Mesenchymal stem cell (in vitro differentiated cells and primary cell): ENCODE data around the gene ECEL1.
"Not testable (repeated sequence)": the region's sequence is repeated elsewhere in the genome, so short reads cannot be mapped to it uniquely, and the experiment has no call there.

Experiments
- DNase-seq: peaks from one replicate; pipeline ENCODE4 v3.0.0-alpha.2; 2013
- H2AFZ ChIP-seq: one replicate; pipeline ENCODE4 v1.6.1; 2013; ENCODE audit warnings: low read depth, mild to moderate bottlenecking, control low read depth, inconsistent platforms, low read length, moderate library complexity
- H2AK5ac ChIP-seq: 2 replicates; pipeline ENCODE4 v1.6.1; 2013; ENCODE audit warnings: low read length, moderate library complexity, mild to moderate bottlenecking, inconsistent platforms; ENCODE audit not compliant: severe bottlenecking
- H2BK120ac ChIP-seq: one replicate; pipeline ENCODE4 v1.6.1; 2013; ENCODE audit warnings: low read depth, mild to moderate bottlenecking, inconsistent platforms, low read length, moderate library complexity
- H2BK12ac ChIP-seq, 2 experiments: one replicate each; pipeline ENCODE4 v1.6.1; 2013; ENCODE audit warnings: inconsistent platforms in 2 of 2, low read length in 2 of 2, mild to moderate bottlenecking in 2 of 2, moderate library complexity in 2 of 2, control low read depth in 1 of 2
- H2BK15ac ChIP-seq: one replicate; pipeline ENCODE4 v1.6.1; 2013; ENCODE audit warnings: mild to moderate bottlenecking, low read depth, inconsistent platforms; ENCODE audit not compliant: poor library complexity, severe bottlenecking
- H2BK5ac ChIP-seq: 2 replicates; pipeline ENCODE4 v1.6.1; 2013; ENCODE audit warnings: low read depth, mild to moderate bottlenecking, low read length, control low read depth, inconsistent platforms; ENCODE audit not compliant: poor library complexity, severe bottlenecking
- H3K14ac ChIP-seq, 2 experiments: one replicate each; pipeline ENCODE4 v1.6.1; 2013; ENCODE audit warnings: inconsistent platforms in 2 of 2, low read length in 2 of 2, control low read depth in 1 of 2, mild to moderate bottlenecking in 1 of 2, moderate library complexity in 1 of 2
- H3K18ac ChIP-seq, 2 experiments: one replicate each; pipeline ENCODE4 v1.6.1; 2013; ENCODE audit warnings: inconsistent platforms in 2 of 2, low read length in 2 of 2, control low read depth in 1 of 2, low read depth in 1 of 2, mild to moderate bottlenecking in 1 of 2
- H3K23ac ChIP-seq, 2 experiments: one replicate each; pipeline ENCODE4 v1.6.1; 2013; ENCODE audit warnings: inconsistent platforms in 2 of 2, low read length in 2 of 2, mild to moderate bottlenecking in 2 of 2, moderate library complexity in 2 of 2, control low read depth in 1 of 2
- H3K27ac ChIP-seq: 2 replicates; pipeline ENCODE4 v1.5.1; 2013; ENCODE audit warnings: mild to moderate bottlenecking, moderate library complexity, low read length, control low read depth, inconsistent platforms; ENCODE audit not compliant: poor library complexity, severe bottlenecking
- H3K27me3 ChIP-seq, 2 experiments: 2 replicates each; pipeline versions ENCODE4 v1.6.1 to v1.7.0; 2013; ENCODE audit warnings: low read length in 2 of 2, mild to moderate bottlenecking in 2 of 2, moderate library complexity in 2 of 2, control low read depth in 1 of 2, inconsistent platforms in 1 of 2; ENCODE audit not compliant: control insufficient read depth in 1 of 2, insufficient read depth in 1 of 2
- H3K36me3 ChIP-seq, 2 experiments: 2 replicates each; pipeline versions ENCODE4 v1.6.1 to v1.7.0; 2013; ENCODE audit warnings: low read length in 2 of 2, control low read depth in 1 of 2, inconsistent platforms in 1 of 2, low read depth in 1 of 2, mild to moderate bottlenecking in 1 of 2; ENCODE audit not compliant: insufficient read depth in 2 of 2, control insufficient read depth in 1 of 2
- H3K4ac ChIP-seq, 2 experiments: one replicate each; pipeline ENCODE4 v1.6.1; 2013; ENCODE audit warnings: inconsistent platforms in 2 of 2, low read length in 2 of 2, mild to moderate bottlenecking in 2 of 2, moderate library complexity in 2 of 2, control low read depth in 1 of 2, low read depth in 1 of 2
- H3K4me1 ChIP-seq: 2 replicates; pipeline ENCODE4 v1.6.1; 2013; ENCODE audit warnings: low read depth, low read length, control low read depth; ENCODE audit not compliant: control insufficient read depth, insufficient read depth
- H3K4me2 ChIP-seq: 2 replicates; pipeline ENCODE4 v1.6.1; 2013; ENCODE audit warnings: low read length, mild to moderate bottlenecking, inconsistent platforms; ENCODE audit not compliant: poor library complexity, severe bottlenecking
- H3K4me3 ChIP-seq, 2 experiments: 2 replicates each; pipeline versions ENCODE4 v1.5.1 to v1.7.0; 2013; ENCODE audit warnings: low read length in 2 of 2, mild to moderate bottlenecking in 2 of 2, control low read depth in 1 of 2, low read depth in 1 of 2; ENCODE audit not compliant: insufficient read depth in 1 of 2
- H3K79me1 ChIP-seq: replicated peaks from 2 replicates; pipeline ENCODE4 v1.6.1; 2013; ENCODE audit warnings: mild to moderate bottlenecking, control low read depth, low read length, inconsistent platforms; ENCODE audit not compliant: poor library complexity, severe bottlenecking
- H3K9ac ChIP-seq: 2 replicates; pipeline ENCODE4 v1.7.0; 2013; ENCODE audit warnings: mild to moderate bottlenecking, low read length, moderate library complexity
- H3K9me3 ChIP-seq: 2 replicates; pipeline ENCODE4 v1.7.0; 2013; ENCODE audit warnings: mild to moderate bottlenecking, low read length; ENCODE audit not compliant: control insufficient read depth
- H4K8ac ChIP-seq: one replicate; pipeline ENCODE4 v1.6.1; 2013; ENCODE audit warnings: inconsistent platforms, mild to moderate bottlenecking, low read length, moderate library complexity
- H4K91ac ChIP-seq: one replicate; pipeline ENCODE4 v1.6.1; 2013; ENCODE audit warnings: mild to moderate bottlenecking, low read length, inconsistent platforms
- WGBS: methylation state at CpG from one replicate; pipeline ENCODE4 v1.1.7; 2013; ENCODE audit warnings: mixed read lengths; 5-methylcytosine and 5-hydroxymethylcytosine counted together

The ECEL1 gene

DNA sequence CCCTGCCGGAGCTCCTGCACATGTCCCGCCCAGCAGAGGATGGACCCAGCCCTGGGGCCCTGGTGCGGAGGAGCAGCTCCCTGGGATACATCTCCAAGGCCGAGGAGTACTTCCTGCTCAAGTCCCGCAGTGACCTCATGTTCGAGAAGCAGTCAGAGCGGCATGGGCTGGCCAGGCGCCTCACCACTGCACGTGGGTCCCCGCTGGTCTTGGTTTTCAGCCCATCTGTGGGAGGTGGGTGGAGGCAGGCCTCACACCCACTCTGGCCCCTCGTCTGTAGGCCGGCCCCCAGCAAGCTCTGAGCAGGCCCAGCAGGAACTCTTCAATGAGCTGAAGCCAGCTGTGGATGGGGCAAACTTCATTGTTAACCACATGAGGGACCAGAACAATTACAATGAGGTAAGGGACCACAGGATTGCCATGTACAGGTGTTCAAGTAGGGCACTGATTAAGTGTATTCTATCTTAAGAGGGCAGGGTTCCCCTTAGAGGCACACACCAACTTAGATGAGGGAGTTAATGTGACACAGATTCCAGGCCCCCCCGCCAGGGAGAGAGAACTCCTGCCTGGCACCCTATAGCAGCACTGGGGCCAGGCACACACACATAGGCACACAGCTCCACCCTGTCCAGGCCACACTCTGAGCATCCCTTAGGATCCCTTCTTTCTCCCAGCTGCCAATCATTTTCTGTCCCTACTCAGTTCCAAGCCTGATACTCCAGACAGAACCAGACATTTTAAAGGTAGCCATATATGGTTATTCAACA is 46.5 kb upstream of the ECEL1 start:
- Histone ChIP-seq H4K91ac (no peak overlapping the region), H2BK5ac (no peak overlapping the region), H2AK5ac (no peak overlapping the region), H3K14ac (no peak overlapping the region), H3K4me1 (peaks cover under 1% of the 10 kb centered on the region), H3K36me3 (no peaks in the 10 kb centered on the region), H3K9me3 (peaks cover 11% of the 10 kb centered on the region), H2BK15ac (no peak overlapping the region), H3K23ac (no peak overlapping the region), H2AFZ (no peak overlapping the region), H3K79me1 (no peaks in the 10 kb centered on the region), H2BK120ac (no peak overlapping the region), H3K27me3 (peaks cover 19 to 67% of the 10 kb centered on the region in 2 experiments), H3K9ac (no peak overlapping the region), H3K4me3 (no peak overlapping the region), H4K8ac (no peak overlapping the region), H3K4ac (no peak overlapping the region), H3K18ac (no peak overlapping the region), H3K27ac (no peak overlapping the region), H2BK12ac (no peak overlapping the region), H3K4me2 (no peak overlapping the region)
- 84% methylated on average over 13 of the region's 13 CpGs for WGBS
- no peak for DNase-seq

DNA sequence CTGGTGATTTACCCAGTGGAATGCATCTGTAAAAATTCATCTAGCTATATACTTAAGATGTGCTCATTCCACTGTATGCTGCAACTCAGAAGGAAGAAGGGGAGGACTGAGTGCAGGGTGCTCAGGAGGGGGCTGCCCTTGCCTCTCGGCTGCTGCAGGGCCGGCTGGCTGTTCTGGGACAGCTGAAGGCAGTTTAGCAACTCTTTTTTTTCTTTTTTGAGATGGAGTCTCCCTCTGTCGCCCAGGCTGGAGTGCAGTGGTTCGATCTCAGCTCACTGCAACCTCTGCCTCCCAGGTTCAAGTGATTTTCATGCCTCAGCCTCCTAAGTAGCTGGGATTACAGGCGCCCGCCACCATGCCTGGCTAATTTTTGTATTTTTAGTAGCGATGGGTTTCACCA is 45.2 kb upstream of the ECEL1 start:
- H2BK12ac ChIP-seq: not testable (repeated sequence)

DNA sequence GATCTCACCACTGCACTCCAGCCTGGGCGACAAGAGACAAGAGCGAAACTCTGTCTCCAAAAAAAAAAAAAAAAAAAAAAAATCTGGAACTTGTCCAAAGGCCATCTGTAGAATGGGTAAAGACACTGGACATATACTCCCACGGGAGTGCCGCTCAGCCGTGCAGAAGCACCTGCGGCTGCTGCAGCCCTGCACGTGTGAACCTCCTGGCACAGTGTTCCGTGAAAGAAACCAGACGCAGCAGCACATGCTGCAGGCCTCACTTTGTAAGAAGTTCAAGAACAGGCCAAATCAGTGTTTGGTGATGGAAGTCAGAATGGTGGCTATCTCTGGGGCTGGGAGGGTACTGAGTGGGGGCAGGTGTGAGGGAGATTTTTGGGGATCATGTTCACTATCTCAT is 44.8 kb upstream of the ECEL1 start:
- no peak overlapping the region for H2BK15ac ChIP-seq
- 87% methylated on average over 9 of the region's 9 CpGs for WGBS
- H3K4me2 ChIP-seq: no peak overlapping the region
- no peak overlapping the region for H3K23ac ChIP-seq
- H3K4ac ChIP-seq: no peak overlapping the region
- peaks cover 11% of the 10 kb centered on the region for H3K9me3 ChIP-seq
- H3K14ac ChIP-seq: no peak overlapping the region
- H3K36me3 ChIP-seq: no peaks in the 10 kb centered on the region
- H2BK5ac ChIP-seq: no peak overlapping the region
- no peak overlapping the region for H3K27ac ChIP-seq
- no peak overlapping the region for H3K4me3 ChIP-seq
- no peak overlapping the region for H4K8ac ChIP-seq
- no peak overlapping the region for H2AK5ac ChIP-seq
- no peak overlapping the region for H2AFZ ChIP-seq
- H3K79me1 ChIP-seq: no peaks in the 10 kb centered on the region
- H4K91ac ChIP-seq: no peak overlapping the region
- no peak for DNase-seq
- no peak overlapping the region for H3K9ac ChIP-seq
- H2BK120ac ChIP-seq: no peak overlapping the region
- no peaks in the 10 kb centered on the region for H3K4me1 ChIP-seq
- peaks cover 18 to 66% of the 10 kb centered on the region in 2 experiments for H3K27me3 ChIP-seq
- no peak overlapping the region for H3K18ac ChIP-seq
- H2BK12ac ChIP-seq: no peak overlapping the region

More for the DNA sequence above, 45.2 kb upstream of the ECEL1 start:
- H3K9ac ChIP-seq, H2AK5ac ChIP-seq, H3K18ac ChIP-seq, H2AFZ ChIP-seq, H3K4me2 ChIP-seq, H3K36me3 ChIP-seq, H3K23ac ChIP-seq, H2BK120ac ChIP-seq, DNase-seq, H3K27ac ChIP-seq, H3K4me1 ChIP-seq, H4K8ac ChIP-seq, H3K79me1 ChIP-seq, H3K4me3 ChIP-seq, H2BK5ac ChIP-seq, H2BK15ac ChIP-seq, H3K14ac ChIP-seq, H3K4ac ChIP-seq, H4K91ac ChIP-seq: not testable (repeated sequence)
- Histone ChIP-seq H3K27me3 (peaks cover 17 to 67% of the 10 kb centered on the region in 2 experiments), H3K9me3 (peaks cover 11% of the 10 kb centered on the region)
- WGBS: 84% methylated on average over 7 of the region's 7 CpGs

DNA sequence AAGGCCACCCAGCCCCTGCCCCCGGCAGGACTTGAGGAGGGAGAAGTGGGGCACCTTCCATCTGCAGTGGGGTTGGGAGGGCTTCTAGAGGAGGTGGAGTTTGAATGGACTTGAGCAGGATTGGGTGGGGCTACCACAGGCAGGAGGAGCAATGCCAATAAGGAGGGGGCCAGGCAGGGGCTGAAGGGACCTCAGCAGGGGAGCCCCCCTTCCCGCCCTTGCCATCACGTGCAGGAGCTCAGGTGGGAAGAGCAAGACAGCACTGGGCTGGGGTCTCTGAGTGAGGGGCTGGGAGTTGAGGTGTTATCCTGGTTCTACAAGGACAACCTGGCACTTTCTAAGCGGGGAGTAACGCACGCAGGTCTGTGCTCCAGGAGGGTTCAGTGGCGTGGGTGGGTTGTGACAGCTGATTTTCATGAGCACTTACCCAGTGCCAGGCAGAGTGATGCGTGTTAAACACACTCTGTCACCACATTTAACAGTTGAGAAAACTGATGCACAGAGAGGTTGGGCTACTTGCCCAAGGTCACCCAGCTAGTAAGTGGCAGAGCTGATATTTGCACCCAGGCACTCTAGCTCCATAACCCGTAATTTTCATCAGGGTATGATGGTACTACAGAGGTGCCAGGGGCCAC is 43.1 kb upstream of the ECEL1 start:
- Histone ChIP-seq H2AFZ (no peak overlapping the region), H3K4me3 (no peak overlapping the region), H3K18ac (no peak overlapping the region), H3K27ac (no peak overlapping the region), H3K9me3 (peaks cover 3% of the 10 kb centered on the region), H3K4me2 (no peak overlapping the region), H3K36me3 (no peaks in the 10 kb centered on the region), H2BK12ac (no peak overlapping the region), H3K4me1 (peaks cover 2% of the 10 kb centered on the region), H3K14ac (no peak overlapping the region), H2BK15ac (no peak overlapping the region), H3K79me1 (no peaks in the 10 kb centered on the region), H2AK5ac (no peak overlapping the region), H3K4ac (no peak overlapping the region), H4K8ac (no peak overlapping the region), H3K27me3 (peaks cover 24 to 65% of the 10 kb centered on the region in 2 experiments), H3K9ac (no peak overlapping the region), H2BK120ac (no peak overlapping the region), H4K91ac (no peak overlapping the region), H3K23ac (no peak overlapping the region), H2BK5ac (no peak overlapping the region)
- DNase-seq: no peak
- 74% methylated on average over 9 of the region's 9 CpGs for WGBS
